Cardiac muscle cell (in vitro differentiated cells and primary cell): ENCODE measurements around the gene MDH1B. TPM values are rescaled to one million over a fixed set of nuclear protein-coding genes. Genes with fewer than 3 reads are reported as not detected.

Experiments
- DNase-seq, 2 donors: peaks; one replicate each; pipeline versions ENCODE4 v3.0.0 to v3.0.0-alpha.2; 2010 to 2017; ENCODE audit warnings: low read depth in 1 of 2, low spot score in 1 of 2
- H3K27ac ChIP-seq: fragments of 200-600 bp; sonication (generic); 2 replicates; pipeline ENCODE4 v1.5.1; 2016
- H3K27me3 ChIP-seq: fragments of 200-600 bp; sonication (generic); 2 replicates; pipeline ENCODE4 v1.6.0; 2016; ENCODE audit warnings: control low read depth
- H3K36me3 ChIP-seq: fragments of 200-600 bp; sonication (generic); 2 replicates; pipeline ENCODE4 v1.5.1; 2016; ENCODE audit warnings: control low read depth
- H3K4me1 ChIP-seq: fragments of 200-600 bp; sonication (generic); 2 replicates; pipeline ENCODE4 v1.8.1; 2017; ENCODE audit warnings: low read depth, mild to moderate bottlenecking, mixed run types
- H3K4me3 ChIP-seq: fragments of 200-600 bp; sonication (generic); 2 replicates; pipeline ENCODE4 v1.5.1; 2016; ENCODE audit warnings: mild to moderate bottlenecking
- H3K9me3 ChIP-seq: fragments of 200-600 bp; sonication (generic); 2 replicates; pipeline ENCODE4 v1.5.1; 2017; ENCODE audit warnings: low read depth, mild to moderate bottlenecking, control low read depth
- polyA plus RNA-seq: library from polyadenylated mRNA; unstranded; fragments of >200 nt; fragmentation: Nextera tagmentation; extraction: Ambion mirVana; gene quantifications from 2 replicates; pipeline ENCODE4 v1.2.1, GENCODE V29; 2016
- total RNA-seq: library from RNA; depleted of rRNA; stranded (reverse); fragments of >200 nt; gene quantifications from 2 replicates; pipeline ENCODE4 v1.2.3, GENCODE V29; 2016
- TF ChIP-seq, protein P1 (sequence below): IDR thresholded peaks from 2 replicates; pipeline ENCODE4 v1.5.1; 2012; ENCODE audit warnings: low read depth, mild to moderate bottlenecking, low read length

The MDH1B gene
- total and polyA plus RNA-seq, 2 experiments from 2014 or later = 1.4 to 2.9 TPM

DNA sequence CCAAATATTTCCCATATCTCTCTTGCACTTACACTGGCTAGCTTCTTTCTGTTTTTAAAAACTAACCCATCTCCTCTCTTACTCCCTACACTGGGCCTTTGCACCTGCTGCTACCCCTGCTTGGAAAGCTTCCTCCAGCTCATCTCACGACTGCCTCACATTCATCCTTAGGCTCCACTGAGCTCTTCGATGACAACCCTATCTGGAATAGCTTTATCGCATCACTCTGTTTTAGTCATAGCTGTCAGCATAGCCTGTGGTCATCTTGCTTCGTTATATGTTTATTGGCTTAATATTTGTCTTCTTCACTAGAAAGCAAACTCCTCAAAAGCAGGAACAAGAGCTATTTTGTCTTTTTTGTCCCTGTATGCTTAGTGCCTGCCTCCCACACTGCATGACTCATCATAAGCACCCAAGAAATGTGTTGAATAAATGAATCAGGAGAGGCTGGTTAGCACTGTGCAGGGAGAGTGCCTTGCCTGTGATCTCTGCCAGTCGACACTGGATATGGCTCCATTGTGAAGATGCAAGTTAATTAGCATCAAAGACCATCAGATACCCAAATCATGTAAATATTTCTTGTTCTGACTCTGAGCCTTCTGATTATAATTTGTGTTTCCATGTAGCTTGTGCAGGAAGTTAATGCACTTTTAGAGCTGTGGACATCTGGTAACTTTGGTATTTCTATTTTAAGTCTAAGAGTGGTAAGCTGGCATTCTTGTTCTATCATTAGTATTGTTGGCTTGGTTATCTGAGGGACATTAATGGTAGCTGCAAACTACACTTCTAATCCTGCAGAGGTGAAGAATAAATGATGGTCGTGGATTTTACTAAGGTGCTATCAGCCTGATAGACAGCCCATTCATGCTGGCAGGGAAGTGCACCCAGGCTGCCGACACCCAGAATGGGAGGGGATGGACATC is 36.6 kb downstream of the MDH1B start:
- H3K36me3 ChIP-seq = no peaks in the 10 kb centered on the region
- TF ChIP-seq, protein P1, sequence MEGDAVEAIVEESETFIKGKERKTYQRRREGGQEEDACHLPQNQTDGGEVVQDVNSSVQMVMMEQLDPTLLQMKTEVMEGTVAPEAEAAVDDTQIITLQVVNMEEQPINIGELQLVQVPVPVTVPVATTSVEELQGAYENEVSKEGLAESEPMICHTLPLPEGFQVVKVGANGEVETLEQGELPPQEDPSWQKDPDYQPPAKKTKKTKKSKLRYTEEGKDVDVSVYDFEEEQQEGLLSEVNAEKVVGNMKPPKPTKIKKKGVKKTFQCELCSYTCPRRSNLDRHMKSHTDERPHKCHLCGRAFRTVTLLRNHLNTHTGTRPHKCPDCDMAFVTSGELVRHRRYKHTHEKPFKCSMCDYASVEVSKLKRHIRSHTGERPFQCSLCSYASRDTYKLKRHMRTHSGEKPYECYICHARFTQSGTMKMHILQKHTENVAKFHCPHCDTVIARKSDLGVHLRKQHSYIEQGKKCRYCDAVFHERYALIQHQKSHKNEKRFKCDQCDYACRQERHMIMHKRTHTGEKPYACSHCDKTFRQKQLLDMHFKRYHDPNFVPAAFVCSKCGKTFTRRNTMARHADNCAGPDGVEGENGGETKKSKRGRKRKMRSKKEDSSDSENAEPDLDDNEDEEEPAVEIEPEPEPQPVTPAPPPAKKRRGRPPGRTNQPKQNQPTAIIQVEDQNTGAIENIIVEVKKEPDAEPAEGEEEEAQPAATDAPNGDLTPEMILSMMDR = no peak
- H3K9me3 ChIP-seq = no peaks in the 10 kb centered on the region
- H3K4me3 ChIP-seq = no peak overlapping the region
- H3K27ac ChIP-seq = no peak overlapping the region
- peaks cover 6% of the 10 kb centered on the region for H3K27me3 ChIP-seq
- peak in 1 of 2 donors; percentile 23 for DNase-seq
- no peaks in the 10 kb centered on the region for H3K4me1 ChIP-seq

GRCh38 chr2:206727287-206727686 is 37.8 kb downstream of the MDH1B start:
- no peak for DNase-seq
- no peaks in the 10 kb centered on the region for H3K9me3 ChIP-seq
- H3K36me3 ChIP-seq = no peaks in the 10 kb centered on the region
- H3K27ac ChIP-seq = no peak overlapping the region
- H3K4me1 ChIP-seq = no peaks in the 10 kb centered on the region
- TF ChIP-seq, protein P1 = no peak
- H3K27me3 ChIP-seq = peaks cover 6% of the 10 kb centered on the region
- H3K4me3 ChIP-seq = no peak overlapping the region

DNA sequence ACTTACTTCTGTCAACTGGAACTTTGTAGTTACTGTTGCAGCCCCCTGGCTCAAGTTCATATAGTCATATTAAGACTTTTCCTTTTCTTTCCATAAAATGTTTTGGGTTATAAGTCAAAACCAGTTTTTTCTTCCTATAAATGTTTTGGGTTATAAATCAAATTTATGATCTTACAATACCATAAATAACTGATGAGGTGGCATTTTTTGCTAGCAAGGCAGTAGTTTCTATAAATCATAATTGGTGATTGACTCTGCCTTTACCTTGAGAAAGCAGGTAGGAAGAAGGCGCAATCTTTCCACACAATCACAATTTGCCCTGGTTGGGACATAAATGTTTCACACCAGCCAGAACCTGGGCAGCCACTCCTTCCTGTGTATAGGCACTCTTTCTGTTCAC is 41.8 kb downstream of the MDH1B start:
- H3K4me3 ChIP-seq = no peak overlapping the region
- TF ChIP-seq, protein P1 = no peak
- no peaks in the 10 kb centered on the region for H3K27me3 ChIP-seq
- H3K4me1 ChIP-seq = no peaks in the 10 kb centered on the region
- DNase-seq = no peak
- H3K9me3 ChIP-seq = no peaks in the 10 kb centered on the region
- no peaks in the 10 kb centered on the region for H3K36me3 ChIP-seq
- no peak overlapping the region for H3K27ac ChIP-seq

GRCh38 chr2:206721256-206721920 is 43.7 kb downstream of the MDH1B start:
- no peaks in the 10 kb centered on the region for H3K9me3 ChIP-seq
- H3K27me3 ChIP-seq = no peaks in the 10 kb centered on the region
- H3K4me3 ChIP-seq = no peak overlapping the region
- no peaks in the 10 kb centered on the region for H3K4me1 ChIP-seq
- no peak overlapping the region for H3K27ac ChIP-seq
- TF ChIP-seq, protein P1 = no peak
- DNase-seq = no peak
- no peaks in the 10 kb centered on the region for H3K36me3 ChIP-seq

- DNase-seq = no peak
- peaks cover 2% of the 10 kb centered on the region for H3K27me3 ChIP-seq
- H3K4me1 ChIP-seq = no peaks in the 10 kb centered on the region
- TF ChIP-seq, protein P1 = no peak
- H3K9me3 ChIP-seq = no peaks in the 10 kb centered on the region
- no peaks in the 10 kb centered on the region for H3K36me3 ChIP-seq
- H3K27ac ChIP-seq = no peak within 1 kb of the TSS
- no peak within 1 kb of the TSS for H3K4me3 ChIP-seq
Measured at GRCh38 chr2:206718296-206718695, 46.8 kb downstream of the MDH1B start, which contains the start of gene DYTN. TSS of gene DYTN (minus strand) at chr2:206718396. CDS start at chr2:206718279, 117 bp downstream.
